ENCODE data around the gene SDF2L1.

DNA sequence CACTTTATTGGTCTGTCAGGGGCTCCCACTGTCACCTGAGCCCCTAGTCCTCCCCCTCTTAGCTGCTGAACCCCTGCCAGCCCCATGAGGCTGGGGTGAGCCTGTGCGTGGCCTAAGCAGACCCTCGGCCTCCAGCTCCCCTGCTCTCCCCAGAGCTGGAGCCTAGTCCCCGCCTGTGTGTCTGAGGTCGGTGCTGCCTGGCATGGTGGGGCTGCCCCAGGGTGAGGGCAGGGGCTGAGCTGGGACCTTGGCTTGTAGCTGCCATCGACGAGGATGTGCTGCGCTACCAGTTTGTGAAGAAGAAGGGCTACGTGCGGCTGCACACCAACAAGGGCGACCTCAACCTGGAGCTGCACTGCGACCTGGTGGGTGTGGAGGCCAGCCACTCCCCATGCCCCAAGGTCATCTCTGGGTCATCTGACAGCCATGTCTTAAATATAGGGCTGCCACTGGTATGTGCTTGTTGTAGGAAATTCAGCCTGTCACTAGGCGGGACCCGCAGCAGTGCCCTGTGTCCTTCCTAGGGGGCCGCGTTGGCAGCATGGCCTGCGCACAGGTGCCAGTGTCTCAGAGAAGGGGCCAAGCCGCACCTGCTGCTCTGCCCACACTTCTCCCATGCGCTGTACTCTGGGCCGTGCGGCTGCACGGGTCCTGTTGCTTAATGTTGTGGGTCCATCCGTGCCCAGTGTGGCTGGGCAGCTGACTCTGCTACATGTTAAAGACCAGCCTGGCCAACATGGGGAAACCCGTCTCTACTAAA lies 44.7 kb downstream of the SDF2L1 start:
- TF ChIP-seq, protein P1, sequence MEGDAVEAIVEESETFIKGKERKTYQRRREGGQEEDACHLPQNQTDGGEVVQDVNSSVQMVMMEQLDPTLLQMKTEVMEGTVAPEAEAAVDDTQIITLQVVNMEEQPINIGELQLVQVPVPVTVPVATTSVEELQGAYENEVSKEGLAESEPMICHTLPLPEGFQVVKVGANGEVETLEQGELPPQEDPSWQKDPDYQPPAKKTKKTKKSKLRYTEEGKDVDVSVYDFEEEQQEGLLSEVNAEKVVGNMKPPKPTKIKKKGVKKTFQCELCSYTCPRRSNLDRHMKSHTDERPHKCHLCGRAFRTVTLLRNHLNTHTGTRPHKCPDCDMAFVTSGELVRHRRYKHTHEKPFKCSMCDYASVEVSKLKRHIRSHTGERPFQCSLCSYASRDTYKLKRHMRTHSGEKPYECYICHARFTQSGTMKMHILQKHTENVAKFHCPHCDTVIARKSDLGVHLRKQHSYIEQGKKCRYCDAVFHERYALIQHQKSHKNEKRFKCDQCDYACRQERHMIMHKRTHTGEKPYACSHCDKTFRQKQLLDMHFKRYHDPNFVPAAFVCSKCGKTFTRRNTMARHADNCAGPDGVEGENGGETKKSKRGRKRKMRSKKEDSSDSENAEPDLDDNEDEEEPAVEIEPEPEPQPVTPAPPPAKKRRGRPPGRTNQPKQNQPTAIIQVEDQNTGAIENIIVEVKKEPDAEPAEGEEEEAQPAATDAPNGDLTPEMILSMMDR (IDR thresholded peaks at IDR 0.05) = no peak
- TF ChIP-seq POLR2A (IDR thresholded peaks at IDR 0.05) = no peak

Measured in uterus (tissue), 2 donors.